ENCODE data around the gene GPR15LG. TPM values are rescaled to one million over a fixed set of nuclear protein-coding genes. Genes with fewer than 3 reads are reported as not detected.
"Not testable (repeated sequence)": the region's sequence is repeated elsewhere in the genome, so short reads cannot be mapped to it uniquely, and the experiment has no call there.

Gene GPR15LG
- total and polyA plus RNA-seq, 7 experiments from 2014 or later, result not detected

DNA sequence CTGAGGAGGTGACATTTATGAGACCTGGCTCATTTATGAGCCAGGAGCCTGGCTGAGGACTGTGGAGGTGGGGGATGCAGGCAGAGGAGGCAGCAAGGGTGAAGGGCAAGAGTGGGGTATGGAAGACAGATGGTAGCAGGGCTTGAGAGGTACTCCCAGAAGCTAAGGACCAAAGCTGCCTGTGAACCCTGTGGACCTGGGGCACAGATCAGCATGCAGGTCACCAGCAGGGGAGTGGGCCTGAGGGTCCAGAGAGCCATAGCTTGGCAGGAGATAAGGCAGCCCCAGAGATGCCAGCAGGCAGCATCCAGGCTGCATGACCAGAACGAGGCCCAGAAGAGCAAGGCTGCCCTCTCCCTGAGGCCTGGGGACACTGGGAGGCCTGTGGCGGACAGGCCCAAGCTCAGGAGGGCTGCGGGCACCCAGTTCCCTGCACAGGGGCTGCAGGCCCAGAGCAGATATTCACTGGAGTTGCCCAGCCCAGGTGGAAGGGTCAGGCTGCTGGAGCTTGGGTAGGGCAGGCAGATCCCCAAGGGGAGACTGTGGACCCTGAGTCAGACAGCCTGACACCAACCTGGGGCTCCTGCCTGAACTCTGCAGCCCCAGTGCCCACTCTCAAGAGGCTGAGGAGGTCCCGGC lies 3.4 kb downstream of the GPR15LG start:
- H3K4me3 ChIP-seq (ENCODE audit: low read length), result peak overlapping the region; percentile 30
- no peaks in the 10 kb centered on the region for H3K36me3 ChIP-seq (ENCODE audit: control insufficient read depth in 2 of 3, insufficient read depth in 3 of 3, low read length in 3 of 3)
- H3K9me3 ChIP-seq (ENCODE audit: control insufficient read depth in 2 of 3, low read length in 3 of 3), result no peaks in the 10 kb centered on the region
- H3K27me3 Mint-ChIP-seq, result no peaks in the 10 kb centered on the region
- H3K27ac Mint-ChIP-seq, result peak overlapping the region in 4 of 9 donors; percentile 43 to 96 (median 74)
- peak overlapping the region in 6 of 10 donors; percentile 40 to 70 (median 61) for H3K4me3 Mint-ChIP-seq
- peak overlapping the region; percentile 43 for H3K27ac ChIP-seq (ENCODE audit: low read depth, low read length)
- H3K36me3 Mint-ChIP-seq, result no peaks in the 10 kb centered on the region
- CTCF ChIA-PET, result interaction anchor here (1.1 to 1.8 kb wide), 5 partner anchors 15 to 30 kb away, joined by 3 to 5 read pairs (median 4); no protein-coding TSS in a partner anchor
- DNase-seq (no peak), ATAC-seq (peak; percentile 1)
- H3K9me3 Mint-ChIP-seq, result peaks cover 0 to 4% (median 0%) of the 10 kb centered on the region in 11 donors
- H3K4me1 ChIP-seq (ENCODE audit: control insufficient read depth in 2 of 2, insufficient read depth in 2 of 2, low read length in 2 of 2), result peaks cover 27 to 36% of the 10 kb centered on the region in 2 donors
- intact Hi-C loops (cut with micrococcal nuclease), result loop anchor here in 1 of 2 donors (1.0 kb wide), 2 partner anchors 17 to 38 kb away; partner anchors contain the start of genes CDHR1 and GHITM
- POLR2A ChIA-PET, result interaction anchor here (0.9 to 1.5 kb wide), 7 partner anchors 8 to 149 kb away, joined by 3 to 12 read pairs (median 4); partner anchors contain the start of gene GHITM
- H3K27me3 ChIP-seq (ENCODE audit: control insufficient read depth in 2 of 2, insufficient read depth in 2 of 2, low read length in 2 of 2), result no peaks in the 10 kb centered on the region
- peaks cover 0 to 12% (median 8%) of the 10 kb centered on the region in 7 donors for H3K4me1 Mint-ChIP-seq

DNA sequence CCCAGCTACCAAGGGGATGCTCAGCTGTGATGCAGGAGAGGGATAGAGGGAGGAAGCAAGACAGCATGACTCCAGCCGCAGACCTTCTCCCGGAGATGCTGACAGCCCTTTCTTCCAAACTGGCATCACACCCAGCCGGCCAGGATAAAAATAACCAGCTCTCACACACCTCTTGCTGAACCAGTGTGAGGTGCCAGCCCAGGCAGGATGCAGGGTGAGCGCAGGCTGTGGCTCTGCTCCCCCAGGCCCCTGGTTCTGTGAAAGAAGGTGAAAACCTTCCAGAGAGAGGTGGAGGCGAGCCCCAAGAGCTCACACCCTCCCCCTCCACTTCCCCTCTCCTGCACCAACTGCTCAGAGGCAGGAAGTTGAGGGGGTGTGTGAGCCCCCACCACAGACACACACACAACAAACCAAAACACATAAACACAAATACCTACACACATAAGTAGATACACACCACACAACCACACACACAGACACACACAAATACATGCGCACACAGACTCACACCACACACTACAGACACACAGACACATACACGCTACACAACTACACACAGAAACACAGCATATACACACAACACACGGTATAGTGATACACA lies 4.0 kb downstream of the GPR15LG start:
- H3K27me3 Mint-ChIP-seq, result no peaks in the 10 kb centered on the region
- ATAC-seq (peak; percentile 90), DNase-seq (peak in 7 of 9 donors; percentile 43 to 77 (median 67))
- H3K9me3 Mint-ChIP-seq, result peaks cover 0 to 4% (median 0%) of the 10 kb centered on the region in 11 donors
- ChIA-PET CTCF (interaction anchor here (1.1 to 1.8 kb wide), 5 partner anchors 14 to 30 kb away, joined by 3 to 5 read pairs (median 4); no protein-coding TSS in a partner anchor), POLR2A (interaction anchor here (0.9 to 1.5 kb wide), 7 partner anchors 9 to 148 kb away, joined by 3 to 12 read pairs (median 4); partner anchors contain the start of gene GHITM)
- H3K27ac ChIP-seq (ENCODE audit: low read depth, low read length), result peak overlapping the region; percentile 43
- H3K4me3 Mint-ChIP-seq, result no peak overlapping the region
- H3K4me3 ChIP-seq (ENCODE audit: low read length), result peak overlapping the region; percentile 30
- no peaks in the 10 kb centered on the region for H3K36me3 ChIP-seq (ENCODE audit: control insufficient read depth in 2 of 3, insufficient read depth in 3 of 3, low read length in 3 of 3)
- no peak overlapping the region for H3K27ac Mint-ChIP-seq
- peaks cover 0 to 12% (median 8%) of the 10 kb centered on the region in 7 donors for H3K4me1 Mint-ChIP-seq
- intact Hi-C loops (cut with micrococcal nuclease), result loop anchor here in 1 of 2 donors (1.0 kb wide), 2 partner anchors 17 to 38 kb away; partner anchors contain the start of genes CDHR1 and GHITM
- H3K4me1 ChIP-seq (ENCODE audit: control insufficient read depth in 2 of 2, insufficient read depth in 2 of 2, low read length in 2 of 2), result peaks cover 27 to 36% of the 10 kb centered on the region in 2 donors
- no peaks in the 10 kb centered on the region for H3K9me3 ChIP-seq (ENCODE audit: control insufficient read depth in 2 of 3, low read length in 3 of 3)
- no peaks in the 10 kb centered on the region for H3K27me3 ChIP-seq (ENCODE audit: control insufficient read depth in 2 of 2, insufficient read depth in 2 of 2, low read length in 2 of 2)
- no peaks in the 10 kb centered on the region for H3K36me3 Mint-ChIP-seq

- no peaks in the 10 kb centered on the region for H3K36me3 Mint-ChIP-seq
Observed at GRCh38 chr10:84178160-84178609, 4.6 kb downstream of the GPR15LG start.

DNA sequence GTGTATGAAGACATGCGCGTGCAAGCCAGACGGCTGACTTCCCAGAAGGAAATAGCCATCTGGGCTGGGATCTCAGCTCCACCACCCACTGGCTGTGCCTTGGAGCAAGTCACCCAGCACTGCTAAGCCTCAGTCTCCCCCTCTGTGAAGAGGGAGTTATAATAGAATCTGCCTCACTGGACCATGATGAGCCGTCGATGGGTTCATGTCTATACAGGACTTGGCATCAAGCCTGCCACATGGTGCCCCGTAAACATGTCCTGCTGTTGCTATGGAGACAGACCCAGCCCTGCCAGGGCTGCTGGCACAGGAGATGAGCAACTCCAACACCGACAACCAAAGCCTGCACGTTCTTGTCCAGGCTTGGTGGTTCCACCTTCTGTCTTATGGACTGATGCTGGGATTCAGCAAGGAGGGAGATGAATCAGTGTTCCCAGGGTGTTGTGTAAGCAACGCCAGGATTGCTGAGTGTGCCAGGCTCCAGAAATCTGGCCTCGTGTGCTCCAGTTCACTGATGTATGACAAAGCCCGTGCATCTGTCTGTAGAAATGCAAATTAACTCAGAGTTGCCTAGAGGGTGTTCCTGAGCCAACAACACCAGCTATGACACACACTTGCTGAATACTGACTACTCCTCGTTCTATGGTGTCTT lies 5.6 kb downstream of the GPR15LG start:
- Mint-ChIP-seq H3K36me3 (no peaks in the 10 kb centered on the region), H3K4me3 (no peak overlapping the region), H3K9me3 (peaks cover 0 to 4% (median 0%) of the 10 kb centered on the region in 11 donors), H3K4me1 (peaks cover 0 to 12% (median 7%) of the 10 kb centered on the region in 7 donors), H3K27me3 (no peaks in the 10 kb centered on the region), H3K27ac (no peak overlapping the region)
- intact Hi-C loops (cut with micrococcal nuclease), result no loop called here
- Histone ChIP-seq H3K36me3 (ENCODE audit: control insufficient read depth in 2 of 3, insufficient read depth in 3 of 3, low read length in 3 of 3) (no peaks in the 10 kb centered on the region), H3K4me3 (ENCODE audit: low read length) (no peak overlapping the region), H3K4me1 (ENCODE audit: control insufficient read depth in 2 of 2, insufficient read depth in 2 of 2, low read length in 2 of 2) (peaks cover 27 to 36% of the 10 kb centered on the region in 2 donors), H3K27me3 (ENCODE audit: control insufficient read depth in 2 of 2, insufficient read depth in 2 of 2, low read length in 2 of 2) (no peaks in the 10 kb centered on the region), H3K9me3 (ENCODE audit: control insufficient read depth in 2 of 3, low read length in 3 of 3) (no peaks in the 10 kb centered on the region), H3K27ac (ENCODE audit: low read depth, low read length) (no peak overlapping the region)
- ChIA-PET CTCF (no interaction called here), POLR2A (no interaction called here)
- peak in 5 of 9 donors; percentile 23 to 44 (median 34) for DNase-seq
- peak; percentile 47 for ATAC-seq

More at GRCh38 chr10:84178160-84178609, 4.6 kb downstream of the GPR15LG start:
- Histone ChIP-seq H3K4me1 (ENCODE audit: control insufficient read depth in 2 of 2, insufficient read depth in 2 of 2, low read length in 2 of 2) (peaks cover 27 to 36% of the 10 kb centered on the region in 2 donors), H3K36me3 (ENCODE audit: control insufficient read depth in 2 of 3, insufficient read depth in 3 of 3, low read length in 3 of 3) (no peaks in the 10 kb centered on the region), H3K9me3 (ENCODE audit: control insufficient read depth in 2 of 3, low read length in 3 of 3) (no peaks in the 10 kb centered on the region), H3K27ac (ENCODE audit: low read depth, low read length) (no peak overlapping the region), H3K27me3 (ENCODE audit: control insufficient read depth in 2 of 2, insufficient read depth in 2 of 2, low read length in 2 of 2) (no peaks in the 10 kb centered on the region), H3K4me3 (ENCODE audit: low read length) (no peak overlapping the region)
- DNase-seq (no peak), ATAC-seq (no peak)
- no peaks in the 10 kb centered on the region for H3K27me3 Mint-ChIP-seq
- ChIA-PET POLR2A (interaction anchor here (1.0 to 1.5 kb wide), 5 partner anchors 9 to 39 kb away, joined by 3 to 12 read pairs (median 6); partner anchors contain the start of gene GHITM), CTCF (interaction anchor here (1.1 to 1.8 kb wide), 3 partner anchors 14 to 29 kb away, joined by 3 to 5 read pairs (median 4); no protein-coding TSS in a partner anchor)
- no peak overlapping the region for H3K27ac Mint-ChIP-seq
- peaks cover 0 to 4% (median 0%) of the 10 kb centered on the region in 11 donors for H3K9me3 Mint-ChIP-seq
- no peak overlapping the region for H3K4me3 Mint-ChIP-seq
- peaks cover 0 to 12% (median 7%) of the 10 kb centered on the region in 7 donors for H3K4me1 Mint-ChIP-seq
- intact Hi-C loops (cut with micrococcal nuclease), result no loop called here

DNA sequence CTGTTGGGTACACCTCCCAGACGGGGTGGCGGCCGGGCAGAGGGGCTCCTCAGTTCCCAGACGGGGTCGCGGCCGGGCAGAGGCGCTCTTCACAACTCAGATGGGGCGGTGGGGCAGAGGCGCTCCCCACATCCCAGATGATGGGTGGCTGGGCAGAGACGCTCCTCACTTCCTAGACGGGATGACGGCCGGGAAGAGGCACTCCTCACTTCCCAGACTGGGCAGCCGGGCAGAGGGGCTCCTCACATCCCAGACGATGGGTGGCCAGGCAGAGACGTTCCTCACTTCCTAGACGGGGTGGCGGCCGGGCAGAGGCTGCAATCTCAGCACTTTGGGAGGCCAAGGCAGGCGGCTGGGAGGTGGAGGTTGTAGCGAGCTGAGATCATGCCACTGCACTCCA lies 6.8 kb downstream of the GPR15LG start:
- peaks cover 27 to 35% of the 10 kb centered on the region in 2 donors for H3K4me1 ChIP-seq (ENCODE audit: control insufficient read depth in 2 of 2, insufficient read depth in 2 of 2, low read length in 2 of 2)
- POLR2A ChIA-PET; H3K27ac ChIP-seq (ENCODE audit: low read depth, low read length); CTCF ChIA-PET; H3K4me3 Mint-ChIP-seq; H3K4me3 ChIP-seq (ENCODE audit: low read length); H3K27me3 ChIP-seq (ENCODE audit: control insufficient read depth in 2 of 2, insufficient read depth in 2 of 2, low read length in 2 of 2); H3K27ac Mint-ChIP-seq; H3K9me3 Mint-ChIP-seq; ATAC-seq; H3K36me3 ChIP-seq (ENCODE audit: control insufficient read depth in 2 of 3, insufficient read depth in 3 of 3, low read length in 3 of 3); H3K36me3 Mint-ChIP-seq; H3K27me3 Mint-ChIP-seq; H3K9me3 ChIP-seq (ENCODE audit: control insufficient read depth in 2 of 3, low read length in 3 of 3); intact Hi-C loops (cut with micrococcal nuclease); DNase-seq: not testable (repeated sequence)
- H3K4me1 Mint-ChIP-seq, result peaks cover 5 to 13% (median 8%) of the 10 kb centered on the region in 7 donors

GRCh38 chr10:84181631-84182030 lies 8.0 kb downstream of the GPR15LG start:
- ChIA-PET CTCF (interaction anchor here (0.5 to 1.1 kb wide), 2 partner anchors 8 to 9 kb away, joined by 3 read pairs; no protein-coding TSS in a partner anchor), POLR2A (interaction anchor here (0.6 kb wide), 1 partner anchor 1705 kb away, joined by 3 read pairs; no protein-coding TSS in a partner anchor)
- no peaks in the 10 kb centered on the region for H3K27me3 ChIP-seq (ENCODE audit: control insufficient read depth in 2 of 2, insufficient read depth in 2 of 2, low read length in 2 of 2)
- ATAC-seq (no peak), DNase-seq (no peak)
- H3K4me3 Mint-ChIP-seq, result no peak overlapping the region
- peaks cover 23 to 24% of the 10 kb centered on the region in 2 donors for H3K4me1 ChIP-seq (ENCODE audit: control insufficient read depth in 2 of 2, insufficient read depth in 2 of 2, low read length in 2 of 2)
- H3K27me3 Mint-ChIP-seq, result peaks cover 0 to 3% (median 0%) of the 10 kb centered on the region in 5 donors
- peaks cover 0 to 4% (median 0%) of the 10 kb centered on the region in 11 donors for H3K9me3 Mint-ChIP-seq
- H3K4me3 ChIP-seq (ENCODE audit: low read length), result no peak overlapping the region
- intact Hi-C loops (cut with micrococcal nuclease), result no loop called here
- H3K36me3 Mint-ChIP-seq, result no peaks in the 10 kb centered on the region
- H3K9me3 ChIP-seq (ENCODE audit: control insufficient read depth in 2 of 3, low read length in 3 of 3), result no peaks in the 10 kb centered on the region
- H3K27ac Mint-ChIP-seq, result no peak overlapping the region
- H3K4me1 Mint-ChIP-seq, result peaks cover 3 to 10% (median 5%) of the 10 kb centered on the region in 7 donors
- H3K36me3 ChIP-seq (ENCODE audit: control insufficient read depth in 2 of 3, insufficient read depth in 3 of 3, low read length in 3 of 3), result no peaks in the 10 kb centered on the region
- H3K27ac ChIP-seq (ENCODE audit: low read depth, low read length), result no peak overlapping the region

All from naive thymus-derived CD4-positive, alpha-beta T cell (primary cell).